ENCODE results near the gene RHEX. TPM values are rescaled to one million over a fixed set of nuclear protein-coding genes. Genes with fewer than 3 reads are reported as not detected.

The RHEX gene
- total and polyA plus RNA-seq, 2 of the 13 experiments (the other 11 are each of a cell fraction or from before 2014, with no cell fraction given), result 1.4 to 2.7 TPM

- TF ChIP-seq, protein P1, sequence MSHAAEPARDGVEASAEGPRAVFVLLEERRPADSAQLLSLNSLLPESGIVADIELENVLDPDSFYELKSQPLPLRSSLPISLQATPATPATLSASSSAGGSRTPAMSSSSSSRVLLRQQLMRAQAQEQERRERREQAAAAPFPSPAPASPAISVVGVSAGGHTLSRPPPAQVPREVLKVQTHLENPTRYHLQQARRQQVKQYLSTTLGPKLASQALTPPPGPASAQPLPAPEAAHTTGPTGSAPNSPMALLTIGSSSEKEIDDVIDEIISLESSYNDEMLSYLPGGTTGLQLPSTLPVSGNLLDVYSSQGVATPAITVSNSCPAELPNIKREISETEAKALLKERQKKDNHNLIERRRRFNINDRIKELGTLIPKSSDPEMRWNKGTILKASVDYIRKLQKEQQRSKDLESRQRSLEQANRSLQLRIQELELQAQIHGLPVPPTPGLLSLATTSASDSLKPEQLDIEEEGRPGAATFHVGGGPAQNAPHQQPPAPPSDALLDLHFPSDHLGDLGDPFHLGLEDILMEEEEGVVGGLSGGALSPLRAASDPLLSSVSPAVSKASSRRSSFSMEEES (CRISPR knock-in tag; IDR thresholded peaks at IDR 0.05), result peak; percentile 43; the same call in 1 of the 2 replicates
- 0 out of 2 replicates have a peak, but pooled peaks have one; percentile 36 for TF ChIP-seq SSRP1 (CRISPR knock-in tag; IDR thresholded peaks at IDR 0.05)
- TF ChIP-seq MYC (CRISPR knock-in tag; IDR thresholded peaks at IDR 0.05; ENCODE audit: borderline replicate concordance), result no peak
- TF ChIP-seq ZNF614 (CRISPR knock-in tag; IDR thresholded peaks at IDR 0.05; ENCODE audit: borderline replicate concordance), result no peak
- TF ChIP-seq HNF1B (CRISPR knock-in tag; IDR thresholded peaks at IDR 0.05), result 0 out of 2 replicates have a peak, but pooled peaks have one; percentile 32
- TF ChIP-seq MTF2 (CRISPR knock-in tag; IDR thresholded peaks at IDR 0.05; ENCODE audit: borderline replicate concordance), result 0 out of 2 replicates have a peak, but pooled peaks have one; percentile 54
- no peak for TF ChIP-seq ZNF777 (CRISPR knock-in tag; IDR thresholded peaks at IDR 0.05)
- no peak for TF ChIP-seq RFX1 (IDR thresholded peaks at IDR 0.05)
- TF ChIP-seq ZNF512B (CRISPR knock-in tag; IDR thresholded peaks at IDR 0.05; ENCODE audit: borderline replicate concordance), result peak; percentile 66; the same call in 1 of the 2 replicates
- no peak for TF ChIP-seq ZBTB43 (CRISPR knock-in tag; conservative IDR thresholded peaks at IDR 0.05)
- no peak for TF ChIP-seq ZNF441 (CRISPR knock-in tag; IDR thresholded peaks at IDR 0.05; ENCODE audit: borderline replicate concordance)
- TF ChIP-seq HDAC2 (CRISPR knock-in tag; IDR thresholded peaks at IDR 0.05), result peak; percentile 34; the same call in 1 of the 2 replicates
- TF ChIP-seq RXRB (CRISPR knock-in tag; IDR thresholded peaks at IDR 0.05; ENCODE audit: borderline replicate concordance), result peak; percentile 58
- TF ChIP-seq ZNF44 (CRISPR knock-in tag; IDR thresholded peaks at IDR 0.05), result 0 out of 2 replicates have a peak, but pooled peaks have one; percentile 24
- peak; percentile 40; the same call in 1 of the 2 replicates for TF ChIP-seq ZSCAN9 (CRISPR knock-in tag; IDR thresholded peaks at IDR 0.05; ENCODE audit: borderline replicate concordance)
- peak; percentile 80; the same call in 1 of the 2 replicates for TF ChIP-seq ZFP90 (CRISPR knock-in tag; IDR thresholded peaks at IDR 0.05; ENCODE audit: borderline replicate concordance)
- TF ChIP-seq GZF1 (CRISPR knock-in tag; IDR thresholded peaks at IDR 0.05), result no peak
- peak; percentile 59; the same call in 1 of the 2 replicates for TF ChIP-seq KMT2A (CRISPR knock-in tag; IDR thresholded peaks at IDR 0.05)
- peak; percentile 72; the same call in 1 of the 2 replicates for TF ChIP-seq ZNF264 (CRISPR knock-in tag; IDR thresholded peaks at IDR 0.05)
- 0 out of 2 replicates have a peak, but pooled peaks have one; percentile 46 for TF ChIP-seq ZKSCAN8 (CRISPR knock-in tag; IDR thresholded peaks at IDR 0.05; ENCODE audit: borderline replicate concordance)
- TF ChIP-seq RFXAP (CRISPR knock-in tag; IDR thresholded peaks at IDR 0.05; ENCODE audit: borderline replicate concordance), result peak; percentile 54; the same call in 1 of the 2 replicates
- peak; percentile 47; the same call in 1 of the 2 replicates for TF ChIP-seq HNF4A (CRISPR knock-in tag; IDR thresholded peaks at IDR 0.05)
- no peak for TF ChIP-seq ZNF724P (CRISPR knock-in tag; IDR thresholded peaks at IDR 0.05; ENCODE audit: borderline replicate concordance)
- 0 out of 2 replicates have a peak, but pooled peaks have one; percentile 58 for TF ChIP-seq ZNF766 (CRISPR knock-in tag; IDR thresholded peaks at IDR 0.05; ENCODE audit: borderline replicate concordance)
- TF ChIP-seq TARDBP (CRISPR knock-in tag; IDR thresholded peaks at IDR 0.05), result peak; percentile 52; the same call in 1 of the 2 replicates
Measured at GRCh38 chr1:206030714-206031113, 22.3 kb upstream of the RHEX start (continued).

All from HepG2 (cell line).